Occipital lobe (tissue), 2 donors: ENCODE data around the gene LMTK3. TPM values are rescaled to one million over a fixed set of nuclear protein-coding genes. Genes with fewer than 3 reads are reported as not detected.

Experiments
- DNase-seq: peaks from one replicate; lab custom pipeline; 2025; lab: John Stamatoyannopoulos, UW
- total RNA-seq: library from RNA; depleted of rRNA; stranded (reverse); fragments of >200 nt; gene quantifications from one replicate; pipeline ENCODE4 v1.2.3, GENCODE V29; 2014

LMTK3 gene
- total RNA-seq, 1 donor from 2014 or later: 9.5 TPM

GRCh38 chr19:48445606-48446481 is 65.8 kb downstream of the LMTK3 start, which contains the start of gene GRWD1:
Gene GRWD1, plus strand, starts transcription at chr19:48445983. Its CDS starts 23 bp downstream, at chr19:48446006.
- DNase-seq: peak; percentile 83

GRCh38 chr19:48445256-48445605 is 66.4 kb downstream of the LMTK3 start:
- DNase-seq: no peak

GRCh38 chr19:48444936-48445200 is 66.8 kb downstream of the LMTK3 start:
- no peak for DNase-seq

- DNase-seq: no peak
Measured at GRCh38 chr19:48444129-48444935, 67.3 kb downstream of the LMTK3 start.

- no peak for DNase-seq
Measured at GRCh38 chr19:48443731-48444128, 67.9 kb downstream of the LMTK3 start.

- no peak for DNase-seq
Measured at GRCh38 chr19:48443256-48443655, 68.4 kb downstream of the LMTK3 start.

GRCh38 chr19:48442116-48443035 is 69.3 kb downstream of the LMTK3 start:
- no peak for DNase-seq

- DNase-seq: no peak
Measured at GRCh38 chr19:48441360-48442050, 70.1 kb downstream of the LMTK3 start.

GRCh38 chr19:48436586-48436985 is 75.0 kb downstream of the LMTK3 start:
- DNase-seq: no peak

Other genes with a start within 250 kb of the LMTK3 start
- 4.8 TPM for gene ZNF114, start 241.8 kb downstream of the LMTK3 start, total RNA-seq
- 7.0 TPM for gene EMP3, start 186.3 kb downstream of the LMTK3 start, total RNA-seq
- 3.9 TPM for gene TMEM143, start 147.9 kb downstream of the LMTK3 start, total RNA-seq
- not detected for gene SYNGR4, start 147.5 kb downstream of the LMTK3 start, total RNA-seq
- 21.8 TPM for gene KDELR1, start 120.3 kb downstream of the LMTK3 start, total RNA-seq
- 2.5 TPM for gene GRIN2D, start 118.2 kb downstream of the LMTK3 start, total RNA-seq
- gene GRWD1, start 65.9 kb downstream of the LMTK3 start, total RNA-seq: 9.7 TPM
- 0.47 TPM for gene KCNJ14, start 56.3 kb downstream of the LMTK3 start, total RNA-seq
- 71.0 TPM for gene CYTH2, start 42.5 kb downstream of the LMTK3 start, total RNA-seq
- not detected for gene SULT2B1, start 40.3 kb upstream of the LMTK3 start, total RNA-seq
- not detected for gene SPACA4, start 94.9 kb upstream of the LMTK3 start, total RNA-seq
- 0.47 TPM for gene FAM83E, start 103.2 kb upstream of the LMTK3 start, total RNA-seq
- 1,447 TPM for gene RPL18, start 107.3 kb upstream of the LMTK3 start, total RNA-seq
- 7.2 TPM for gene SPHK2, start 107.7 kb upstream of the LMTK3 start, total RNA-seq
- 4.8 TPM for gene DBP, start 125.5 kb upstream of the LMTK3 start, total RNA-seq
- gene CA11, start 134.4 kb upstream of the LMTK3 start, total RNA-seq: 9.8 TPM
- not detected for gene NTN5, start 161.2 kb upstream of the LMTK3 start, total RNA-seq
- gene FUT2, start 184.1 kb upstream of the LMTK3 start, total RNA-seq: not detected
- gene MAMSTR, start 207.9 kb upstream of the LMTK3 start, total RNA-seq: 0.62 TPM
- 3.3 TPM for gene RASIP1, start 228.8 kb upstream of the LMTK3 start, total RNA-seq
- gene IZUMO1, start 235.1 kb upstream of the LMTK3 start, total RNA-seq: 0.16 TPM
- 0.47 TPM for gene FUT1, start 240.8 kb upstream of the LMTK3 start, total RNA-seq
- not detected for gene FGF21, start 243.7 kb upstream of the LMTK3 start, total RNA-seq